OCI-LY3 (cell line): ENCODE data around the gene MINDY4.

Experiments used
- H2AFZ ChIP-seq: fragments of 200-600, 300-600 bp; shearing (Covaris generic); 2 replicates; pipeline ENCODE4 v1.6.0; 2014; ENCODE audit warnings: antibody characterized with exemption, low read depth, low read length
- H3K27ac ChIP-seq: fragments of 200-600, 300-600 bp; sonication (generic); 2 replicates; pipeline ENCODE4 v1.5.1; 2014; ENCODE audit warnings: mild to moderate bottlenecking, low read length, moderate library complexity, mixed read lengths
- H3K27me3 ChIP-seq: fragments of 200-600, 300-600 bp; sonication (generic); 2 replicates; pipeline ENCODE4 v1.6.1; 2014; ENCODE audit warnings: low read depth, low read length, mixed read lengths
- H3K36me3 ChIP-seq: fragments of 200-600, 300-600 bp; sonication (generic); replicated peaks from 2 replicates; pipeline ENCODE3; 2014; ENCODE audit warnings: low read depth, low read length, mixed read lengths
- H3K4me1 ChIP-seq: fragments of 300-600, 200-600 bp; sonication (generic); 2 replicates; pipeline ENCODE4 v1.6.1; 2014; ENCODE audit warnings: low read length, mixed read lengths
- H3K4me2 ChIP-seq: fragments of 200-600, 300-600 bp; sonication (generic); 2 replicates; pipeline ENCODE4 v1.6.1; 2014; ENCODE audit warnings: low read length, mixed read lengths
- H3K4me3 ChIP-seq: fragments of 300-600, 200-600 bp; sonication (generic); 2 replicates; pipeline ENCODE4 v1.5.1; 2014; ENCODE audit warnings: antibody characterized with exemption, mild to moderate bottlenecking, low read length, moderate library complexity
- H3K79me2 ChIP-seq: fragments of 300-600, 200-600 bp; shearing (Covaris generic); 2 replicates; pipeline ENCODE4 v1.6.1; 2014; ENCODE audit warnings: mild to moderate bottlenecking, low read length, mixed read lengths
- H3K9ac ChIP-seq: fragments of 300-600, 200-600 bp; shearing (Covaris generic); 2 replicates; pipeline ENCODE4 v1.6.0; 2014; ENCODE audit warnings: mild to moderate bottlenecking, low read length, moderate library complexity
- H3K9me3 ChIP-seq: fragments of 200-600, 300-600 bp; shearing (Covaris generic); 2 replicates; pipeline ENCODE4 v1.6.1; 2014; ENCODE audit warnings: low read length, mixed read lengths; ENCODE audit not compliant: insufficient read depth
- H4K20me1 ChIP-seq: fragments of 200-600, 300-600 bp; sonication (generic); 2 replicates; pipeline ENCODE4 v1.6.1; 2016; ENCODE audit warnings: low read length, mixed read lengths; ENCODE audit not compliant: insufficient read depth
- CTCF ChIP-seq: fragments of 200-600, 300-600 bp; sonication (generic); IDR thresholded peaks from 2 replicates; pipeline ENCODE4 v1.5.1; 2014; ENCODE audit warnings: antibody characterized with exemption, low read length, low read depth
- EZH2phosphoT487 ChIP-seq: fragments of 200-600 bp; shearing (Covaris generic); IDR thresholded peaks from 2 replicates; pipeline ENCODE4 v1.6.1; 2018; ENCODE audit warnings: antibody characterized with exemption, mixed run types, low read depth

MINDY4 gene

GRCh38 chr7:30824821-30825720, 53.9 kb downstream of the MINDY4 start:
- Histone ChIP-seq H3K9me3 (no peaks in the 10 kb centered on the region; the same call in 1 of the 2 replicates), H3K79me2 (peaks cover 37% of the 10 kb centered on the region; the same call in 1 of the 2 replicates), H3K4me3 (no peak overlapping the region), H4K20me1 (peaks cover 24% of the 10 kb centered on the region; the same call in 1 of the 2 replicates), H3K4me1 (no peaks in the 10 kb centered on the region), H2AFZ (no peak overlapping the region), H3K9ac (no peak overlapping the region), H3K36me3 (peaks cover 38% of the 10 kb centered on the region), H3K4me2 (no peak overlapping the region), H3K27me3 (no peaks in the 10 kb centered on the region), H3K27ac (no peak overlapping the region)
- TF ChIP-seq EZH2phosphoT487: no peak
- TF ChIP-seq CTCF: no peak

- Histone ChIP-seq H4K20me1 (peaks cover 18% of the 10 kb centered on the region; the same call in 1 of the 2 replicates), H3K9ac (no peak overlapping the region), H3K4me3 (no peak overlapping the region), H3K4me1 (no peaks in the 10 kb centered on the region), H3K4me2 (no peak overlapping the region), H3K9me3 (no peaks in the 10 kb centered on the region; the same call in 1 of the 2 replicates), H3K27ac (no peak overlapping the region), H3K79me2 (peaks cover 30% of the 10 kb centered on the region; the same call in 1 of the 2 replicates), H2AFZ (no peak overlapping the region), H3K27me3 (no peaks in the 10 kb centered on the region), H3K36me3 (peaks cover 46% of the 10 kb centered on the region)
- TF ChIP-seq EZH2phosphoT487 (no peak), CTCF (no peak)
Measured at GRCh38 chr7:30826181-30826580, 55.0 kb downstream of the MINDY4 start.

GRCh38 chr7:30828591-30828990, 57.4 kb downstream of the MINDY4 start:
- Histone ChIP-seq H3K27ac (no peak overlapping the region), H3K36me3 (peaks cover 55% of the 10 kb centered on the region), H3K79me2 (peaks cover 29% of the 10 kb centered on the region; the same call in 1 of the 2 replicates), H3K9me3 (no peaks in the 10 kb centered on the region; the same call in 1 of the 2 replicates), H3K9ac (no peak overlapping the region), H3K4me1 (no peaks in the 10 kb centered on the region), H3K27me3 (no peaks in the 10 kb centered on the region), H4K20me1 (peaks cover 16% of the 10 kb centered on the region; the same call in 1 of the 2 replicates), H3K4me2 (no peak overlapping the region), H3K4me3 (no peak overlapping the region), H2AFZ (no peak overlapping the region)
- TF ChIP-seq EZH2phosphoT487 (no peak), CTCF (no peak)

- H3K27me3 ChIP-seq: no peaks in the 10 kb centered on the region
- no peaks in the 10 kb centered on the region for H3K4me1 ChIP-seq
- H4K20me1 ChIP-seq: peaks cover 16% of the 10 kb centered on the region; the same call in 1 of the 2 replicates
- no peak overlapping the region for H3K4me3 ChIP-seq
- no peak overlapping the region for H3K27ac ChIP-seq
- H3K9me3 ChIP-seq: no peaks in the 10 kb centered on the region; the same call in 1 of the 2 replicates
- no peak overlapping the region for H3K4me2 ChIP-seq
- TF ChIP-seq CTCF (no peak), EZH2phosphoT487 (no peak)
- H3K36me3 ChIP-seq: peaks cover 55% of the 10 kb centered on the region
- H2AFZ ChIP-seq: no peak overlapping the region
- H3K9ac ChIP-seq: no peak overlapping the region
- H3K79me2 ChIP-seq: peaks cover 24% of the 10 kb centered on the region; the same call in 1 of the 2 replicates
Measured at GRCh38 chr7:30829471-30829870, 58.3 kb downstream of the MINDY4 start.
